ENCODE data around the gene SAMD5.

Gene SAMD5

DNA sequence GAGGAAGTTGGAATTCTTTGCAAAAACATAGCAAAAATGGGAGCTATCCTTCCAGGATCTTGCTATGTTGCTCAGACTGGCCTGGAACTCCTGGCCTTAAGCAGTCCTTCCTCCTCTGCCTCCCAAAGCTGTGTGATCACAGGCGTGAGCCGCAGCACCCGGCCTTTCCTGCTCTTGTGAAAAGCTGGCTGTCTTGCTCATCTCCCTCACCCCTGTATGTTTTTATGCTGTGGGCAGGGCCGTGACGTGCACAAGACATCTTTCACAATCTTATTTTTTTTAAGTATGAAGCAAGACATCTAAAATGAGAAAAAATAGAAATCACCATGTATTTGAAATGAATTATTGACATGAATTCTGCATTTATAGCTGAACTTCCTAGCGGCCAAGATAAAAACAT lies 110.4 kb downstream of the SAMD5 start:
- no peak for DNase-seq (ENCODE audit: low read depth in 1 of 2, low spot score in 1 of 2)
